GM23338 (cell line): ENCODE measurements around the gene RSL24D1. TPM values are rescaled to one million over a fixed set of nuclear protein-coding genes. Genes with fewer than 3 reads are reported as not detected.

Experiments
- CREB1 ChIP-seq: fragments of 250-450 bp; sonication (Bioruptor Pico); IDR thresholded peaks from 2 replicates; pipeline ENCODE4 v1.5.0; 2020; ENCODE audit warnings: low read depth, mild to moderate bottlenecking, moderate library complexity
- EZH2phosphoT487 ChIP-seq: fragments of 200-600 bp; sonication (generic); IDR thresholded peaks from one replicate; pipeline ENCODE4 v1.8.1; 2018; ENCODE audit warnings: antibody characterized with exemption; ENCODE audit not compliant: unreplicated experiment
- JUNB ChIP-seq: IDR thresholded peaks from one replicate; pipeline ENCODE4 v1.6.1; 2016; ENCODE audit warnings: antibody characterized with exemption; ENCODE audit not compliant: unreplicated experiment
- NANOG ChIP-seq: IDR thresholded peaks from 2 replicates; pipeline ENCODE4 v1.6.1; 2016; ENCODE audit warnings: antibody characterized with exemption, borderline replicate concordance
- REST ChIP-seq: IDR thresholded peaks from one replicate; pipeline ENCODE4 v1.6.1; 2018; ENCODE audit warnings: antibody characterized with exemption; ENCODE audit not compliant: unreplicated experiment
- ZNF114 ChIP-seq: fragments of 250-450 bp; sonication (Bioruptor Pico); IDR thresholded peaks from 2 replicates; pipeline ENCODE4 v1.5.0; 2020; ENCODE audit warnings: mild to moderate bottlenecking, moderate library complexity
- ZNF331 ChIP-seq: fragments of 250-450 bp; sonication (Bioruptor Pico); IDR thresholded peaks from 2 replicates; pipeline ENCODE4 v1.5.0; 2020; ENCODE audit warnings: low read depth, mild to moderate bottlenecking, moderate library complexity
- ZNF462 ChIP-seq: fragments of 250-450 bp; sonication (Bioruptor Pico); IDR thresholded peaks from 2 replicates; pipeline ENCODE4 v1.5.0; 2020; ENCODE audit warnings: mild to moderate bottlenecking, moderate library complexity
- polyA plus RNA-seq: library from polyadenylated mRNA; unstranded; fragments of >200 nt; fragmentation: Nextera tagmentation; extraction: Ambion mirVana; gene quantifications from 2 replicates; pipeline ENCODE4 v1.2.1, GENCODE V29; 2016
- total RNA-seq: library from RNA; depleted of rRNA; stranded (reverse); fragments of >200 nt; shearing (Covaris generic); gene quantifications from 2 replicates; pipeline ENCODE4 v1.2.3, GENCODE V29; 2014

Gene RSL24D1
- total and polyA plus RNA-seq, 2 experiments from 2014 or later, result 125 to 201 TPM

GRCh38 chr15:55237219-55238130 is 40.7 kb upstream of the RSL24D1 start (continued):
- TF ChIP-seq REST (no peak), CREB1 (no peak), ZNF462 (no peak), NANOG (no peak), EZH2phosphoT487 (no peak), ZNF114 (CRISPR knock-in tag) (no peak), JUNB (no peak), ZNF331 (CRISPR knock-in tag) (no peak)
